Adipose tissue (tissue), 3 donors: Measurements from ENCODE around the gene CDCA5. TPM values are rescaled to one million over a fixed set of nuclear protein-coding genes. Genes with fewer than 3 reads are reported as not detected.

Source experiments
- H3K27ac ChIP-seq: one replicate; pipeline ENCODE4 v1.5.1; 2013; ENCODE audit warnings: low read depth, low read length
- WGBS, 3 donors: extraction: QIAGEN DNeasy Blood & Tissue Kit; methylation state at CpG; one replicate each; pipeline ENCODE4 v1.1.7; 2013; 5-methylcytosine and 5-hydroxymethylcytosine counted together
- polyA plus RNA-seq, 3 donors: library from polyadenylated mRNA; stranded (reverse); fragments of 200-250 nt; gene quantifications; one replicate each; pipeline ENCODE4 v1.2.3, GENCODE V29; 2013
- donor health status: healthy with polysubstance abuse.
- donor health status: Bipolar disorder and iron deficiency.
- donor health status: healthy.

The CDCA5 gene
- polyA plus RNA-seq, 3 donors, result 0.39 to 1.3 (median 0.52) TPM

GRCh38 chr11:65109231-65110198 is 25.7 kb upstream of the CDCA5 start:
- WGBS, 3 donors, result 87 to 90% (median 87%) methylated on average over 36 of the region's 36 CpGs

GRCh38 chr11:65108469-65109123 is 24.8 kb upstream of the CDCA5 start:
- WGBS, 3 donors, result 93% methylated on average over 37 to 38 of the region's 38 CpGs
- H3K27ac ChIP-seq, result no peak overlapping the region

More at GRCh38 chr11:65109231-65110198, 25.7 kb upstream of the CDCA5 start:
- no peak overlapping the region for H3K27ac ChIP-seq

- H3K27ac ChIP-seq, result no peak overlapping the region
- WGBS, 3 donors, result 94 to 95% (median 94%) methylated on average over 50 to 52 of the region's 52 CpGs
These were observed 24.1 kb upstream of the CDCA5 start for GRCh38 chr11:65107751-65108468.

GRCh38 chr11:65107078-65107477 is 23.2 kb upstream of the CDCA5 start:
- no peak overlapping the region for H3K27ac ChIP-seq
- WGBS, 3 donors, result 91 to 95% (median 94%) methylated on average over 15 of the region's 15 CpGs

- 32 to 80% (median 72%) methylated on average over 4 of the region's 4 CpGs for WGBS, 3 donors
- no peak overlapping the region for H3K27ac ChIP-seq
These were observed 20.8 kb upstream of the CDCA5 start for GRCh38 chr11:65104628-65105027.

GRCh38 chr11:65103476-65103875 is 19.6 kb upstream of the CDCA5 start:
- no peak overlapping the region for H3K27ac ChIP-seq

- WGBS, 3 donors, result 64 to 87% (median 85%) methylated on average over 8 of the region's 8 CpGs
- H3K27ac ChIP-seq, result no peak overlapping the region
These were observed 18.6 kb upstream of the CDCA5 start for GRCh38 chr11:65102142-65103095.

GRCh38 chr11:65100674-65101350 is 17.0 kb upstream of the CDCA5 start:
- H3K27ac ChIP-seq, result no peak overlapping the region
- WGBS, 3 donors, result 75 to 81% (median 80%) methylated on average over 6 of the region's 6 CpGs

- no peak overlapping the region for H3K27ac ChIP-seq
These were observed 13.1 kb upstream of the CDCA5 start for GRCh38 chr11:65096926-65097325.

GRCh38 chr11:65095974-65096806 is 12.3 kb upstream of the CDCA5 start, which contains the start of gene VPS51:
TSS of gene VPS51 (plus strand) at chr11:65096214. CDS start at chr11:65096251, 37 bp downstream.
- no peak within 1 kb of the TSS for H3K27ac ChIP-seq
- WGBS, 3 donors, result 0 to 1% (median 0%) methylated on average over 46 to 52 of the region's 52 CpGs

More at GRCh38 chr11:65096926-65097325, 13.1 kb upstream of the CDCA5 start:
- WGBS, 3 donors, result 24 to 43% (median 38%) methylated on average over 8 of the region's 8 CpGs

GRCh38 chr11:65095427-65095826 is 11.6 kb upstream of the CDCA5 start:
- 62 to 81% (median 80%) methylated on average over 22 of the region's 22 CpGs for WGBS, 3 donors

GRCh38 chr11:65090628-65091027 is 6.8 kb upstream of the CDCA5 start:
- H3K27ac ChIP-seq, result no peak overlapping the region
- WGBS, 3 donors, result 92 to 98% (median 95%) methylated on average over 4 of the region's 4 CpGs

More at GRCh38 chr11:65095427-65095826, 11.6 kb upstream of the CDCA5 start:
- H3K27ac ChIP-seq, result no peak overlapping the region

GRCh38 chr11:65089621-65090020 is 5.8 kb upstream of the CDCA5 start:
- 88 to 96% (median 93%) methylated on average over 4 of the region's 4 CpGs for WGBS, 3 donors
- no peak overlapping the region for H3K27ac ChIP-seq

- 84 to 97% (median 91%) methylated on average over 12 to 15 of the region's 15 CpGs for WGBS, 3 donors
- H3K27ac ChIP-seq, result no peak overlapping the region
These were observed 4.0 kb upstream of the CDCA5 start for GRCh38 chr11:65087827-65088226.

- WGBS, 3 donors, result 69 to 92% (median 90%) methylated on average over 11 of the region's 11 CpGs
- no peak overlapping the region for H3K27ac ChIP-seq
These were observed 3.4 kb upstream of the CDCA5 start for GRCh38 chr11:65087216-65087615.

- 92 to 94% (median 92%) methylated on average over 9 of the region's 9 CpGs for WGBS, 3 donors
- no peak overlapping the region for H3K27ac ChIP-seq
These were observed 3.0 kb upstream of the CDCA5 start for GRCh38 chr11:65086809-65087208.
